Naive B cell (primary cell): Measurements from ENCODE around the gene MRC1. TPM values are rescaled to one million over a fixed set of nuclear protein-coding genes. Genes with fewer than 3 reads are reported as not detected.
A peak's percentile ranks its signal among the peaks of the same experiment; 100 is the strongest.

Experiments used
- ATAC-seq, 2 donors: fragments of 150-1000 bp; cut with Tn5 transposase; 2 replicates each; pipeline ENCODE4 v1.10.0; 2021; ENCODE audit warnings: low read depth in 2 of 2, mild to moderate bottlenecking in 2 of 2, moderate library complexity in 2 of 2
- DNase-seq: peaks from one replicate; pipeline ENCODE4 v3.0.0; 2022
- H3K27ac Mint-ChIP-seq, 6 donors: one replicate each; pipeline ENCODE4 v1.8.0; 2020 to 2022; ENCODE audit warnings: mild to moderate bottlenecking in 6 of 6, mixed read lengths in 6 of 6, moderate library complexity in 5 of 6, inconsistent platforms in 2 of 6
- H3K27me3 Mint-ChIP-seq, 3 donors: one replicate each; pipeline ENCODE4 v1.8.0; 2021 to 2022; ENCODE audit warnings: mixed read lengths in 3 of 3, mild to moderate bottlenecking in 1 of 3
- H3K36me3 Mint-ChIP-seq, 2 donors: one replicate each; pipeline ENCODE4 v1.8.0; 2020 to 2022; ENCODE audit warnings: mixed read lengths in 2 of 2, inconsistent platforms in 1 of 2, mild to moderate bottlenecking in 1 of 2
- H3K4me1 Mint-ChIP-seq, 3 donors: one replicate each; pipeline ENCODE4 v1.8.0; 2020 to 2022; ENCODE audit warnings: mixed read lengths in 3 of 3, inconsistent platforms in 1 of 3, mild to moderate bottlenecking in 1 of 3, moderate library complexity in 1 of 3
- H3K4me3 Mint-ChIP-seq, 8 donors: one replicate each; pipeline ENCODE4 v1.8.0; 2020 to 2022; ENCODE audit warnings: mild to moderate bottlenecking in 8 of 8, mixed read lengths in 8 of 8, moderate library complexity in 8 of 8, inconsistent platforms in 2 of 8
- H3K9me3 Mint-ChIP-seq, 7 donors: one replicate each; pipeline ENCODE4 v1.8.0; 2020 to 2022; ENCODE audit warnings: mixed read lengths in 7 of 7, mild to moderate bottlenecking in 5 of 7, inconsistent platforms in 2 of 7, moderate library complexity in 1 of 7
- polyA plus RNA-seq, 6 donors: library from polyadenylated mRNA; unstranded; fragments of 300-500 nt; fragmentation: Illumina TruSeq; gene quantifications; one replicate each; pipeline ENCODE4 v1.2.3, GENCODE V29; 2021; ENCODE audit warnings: low read depth in 6 of 6

Gene MRC1
- polyA plus RNA-seq, 6 donors from 2014 or later, result not detected

GRCh38 chr10:17836942-17837341, 27.8 kb downstream of the MRC1 start:
- H3K27ac Mint-ChIP-seq, result no peak overlapping the region
- H3K36me3 Mint-ChIP-seq, result no peaks in the 10 kb centered on the region

GRCh38 chr10:17838080-17838648, 29.0 kb downstream of the MRC1 start:
- ATAC-seq (peak; percentile 38 to 70), DNase-seq (peak; percentile 25)
- Mint-ChIP-seq H3K27ac (peak overlapping the region in 2 of 6 donors; percentile 1 to 18), H3K4me3 (peak overlapping the region in 7 of 8 donors; percentile 0 to 75 (median 56)), H3K4me1 (peaks cover 9 to 21% (median 20%) of the 10 kb centered on the region in 3 donors), H3K27me3 (peaks cover 6 to 26% (median 6%) of the 10 kb centered on the region in 3 donors), H3K36me3 (no peaks in the 10 kb centered on the region), H3K9me3 (no peaks in the 10 kb centered on the region)

More at GRCh38 chr10:17836942-17837341, 27.8 kb downstream of the MRC1 start:
- DNase-seq (no peak), ATAC-seq (no peak)
- no peak overlapping the region for H3K4me3 Mint-ChIP-seq
- no peaks in the 10 kb centered on the region for H3K9me3 Mint-ChIP-seq
- H3K27me3 Mint-ChIP-seq, result peaks cover 6 to 26% (median 6%) of the 10 kb centered on the region in 3 donors
- peaks cover 9 to 24% (median 21%) of the 10 kb centered on the region in 3 donors for H3K4me1 Mint-ChIP-seq

- ATAC-seq, result no peak
- peaks cover 9 to 21% (median 18%) of the 10 kb centered on the region in 3 donors for H3K4me1 Mint-ChIP-seq
- no peak for DNase-seq
These were observed 31.9 kb downstream of the MRC1 start for GRCh38 chr10:17841050-17841449.

GRCh38 chr10:17842641-17843040, 33.5 kb downstream of the MRC1 start:
- H3K4me1 Mint-ChIP-seq, result peaks cover 6 to 13% (median 11%) of the 10 kb centered on the region in 3 donors
- no peak overlapping the region for H3K4me3 Mint-ChIP-seq
- no peak overlapping the region for H3K27ac Mint-ChIP-seq
- ATAC-seq, result no peak
- no peaks in the 10 kb centered on the region for H3K9me3 Mint-ChIP-seq
- H3K27me3 Mint-ChIP-seq, result peaks cover 0 to 8% (median 0%) of the 10 kb centered on the region in 3 donors
- H3K36me3 Mint-ChIP-seq, result no peaks in the 10 kb centered on the region
- DNase-seq, result no peak

More at GRCh38 chr10:17841050-17841449, 31.9 kb downstream of the MRC1 start:
- Mint-ChIP-seq H3K27me3 (peaks cover 2 to 12% (median 5%) of the 10 kb centered on the region in 3 donors), H3K36me3 (no peaks in the 10 kb centered on the region), H3K9me3 (no peaks in the 10 kb centered on the region), H3K4me3 (no peak overlapping the region), H3K27ac (no peak overlapping the region)

GRCh38 chr10:17847585-17848296, 38.6 kb downstream of the MRC1 start:
- ATAC-seq (no peak), DNase-seq (no peak)
- Mint-ChIP-seq H3K27ac (no peak overlapping the region), H3K4me1 (peaks cover 0 to 6% (median 4%) of the 10 kb centered on the region in 3 donors), H3K36me3 (no peaks in the 10 kb centered on the region), H3K27me3 (no peaks in the 10 kb centered on the region), H3K4me3 (no peak overlapping the region), H3K9me3 (no peaks in the 10 kb centered on the region)

- Mint-ChIP-seq H3K27ac (no peak overlapping the region), H3K9me3 (no peaks in the 10 kb centered on the region), H3K4me3 (no peak overlapping the region), H3K27me3 (no peaks in the 10 kb centered on the region), H3K4me1 (peaks cover 0 to 6% (median 4%) of the 10 kb centered on the region in 3 donors), H3K36me3 (no peaks in the 10 kb centered on the region)
- DNase-seq, result no peak
- no peak for ATAC-seq
These were observed 39.5 kb downstream of the MRC1 start for GRCh38 chr10:17848646-17849045.

- H3K9me3 Mint-ChIP-seq, result peaks cover 0 to 2% (median 0%) of the 10 kb centered on the region in 7 donors
- ATAC-seq (no peak), DNase-seq (no peak)
- H3K27me3 Mint-ChIP-seq, result no peaks in the 10 kb centered on the region
- peaks cover 0 to 6% (median 4%) of the 10 kb centered on the region in 3 donors for H3K4me1 Mint-ChIP-seq
- no peak overlapping the region for H3K4me3 Mint-ChIP-seq
- no peak overlapping the region for H3K27ac Mint-ChIP-seq
- H3K36me3 Mint-ChIP-seq, result no peaks in the 10 kb centered on the region
These were observed 41.4 kb downstream of the MRC1 start for GRCh38 chr10:17850501-17850900.

GRCh38 chr10:17851611-17852010, 42.5 kb downstream of the MRC1 start:
- peaks cover 0 to 7% (median 6%) of the 10 kb centered on the region in 3 donors for H3K4me1 Mint-ChIP-seq
- DNase-seq, result no peak
- no peak for ATAC-seq
- peaks cover 0 to 2% (median 0%) of the 10 kb centered on the region in 7 donors for H3K9me3 Mint-ChIP-seq
- H3K27ac Mint-ChIP-seq, result peak overlapping the region in 1 of 6 donors; percentile 24
- no peak overlapping the region for H3K4me3 Mint-ChIP-seq
- H3K36me3 Mint-ChIP-seq, result no peaks in the 10 kb centered on the region
- H3K27me3 Mint-ChIP-seq, result no peaks in the 10 kb centered on the region

GRCh38 chr10:17854044-17854652, 45.0 kb downstream of the MRC1 start:
- peaks cover 0 to 18% (median 6%) of the 10 kb centered on the region in 3 donors for H3K4me1 Mint-ChIP-seq
- peaks cover 0 to 2% (median 0%) of the 10 kb centered on the region in 7 donors for H3K9me3 Mint-ChIP-seq
- no peak for ATAC-seq

GRCh38 chr10:17857040-17857439, 47.9 kb downstream of the MRC1 start:
- no peaks in the 10 kb centered on the region for H3K36me3 Mint-ChIP-seq
- H3K4me1 Mint-ChIP-seq, result peaks cover 0 to 28% (median 5%) of the 10 kb centered on the region in 3 donors
- H3K27ac Mint-ChIP-seq, result no peak overlapping the region
- no peak overlapping the region for H3K4me3 Mint-ChIP-seq
- peaks cover 0 to 2% (median 0%) of the 10 kb centered on the region in 7 donors for H3K9me3 Mint-ChIP-seq
- no peak for ATAC-seq
- DNase-seq, result no peak
- no peaks in the 10 kb centered on the region for H3K27me3 Mint-ChIP-seq

More at GRCh38 chr10:17854044-17854652, 45.0 kb downstream of the MRC1 start:
- H3K4me3 Mint-ChIP-seq, result peak overlapping the region in 1 of 8 donors; percentile 39
- DNase-seq, result no peak
- no peaks in the 10 kb centered on the region for H3K36me3 Mint-ChIP-seq
- no peaks in the 10 kb centered on the region for H3K27me3 Mint-ChIP-seq
- peak overlapping the region in 1 of 6 donors; percentile 24 for H3K27ac Mint-ChIP-seq

GRCh38 chr10:17859492-17860156, 50.5 kb downstream of the MRC1 start:
- Mint-ChIP-seq H3K27ac (peak overlapping the region in 1 of 6 donors; percentile 51), H3K27me3 (no peaks in the 10 kb centered on the region), H3K36me3 (no peaks in the 10 kb centered on the region), H3K4me1 (peaks cover 0 to 28% (median 5%) of the 10 kb centered on the region in 3 donors), H3K4me3 (no peak overlapping the region), H3K9me3 (peaks cover 0 to 2% (median 0%) of the 10 kb centered on the region in 7 donors)
- ATAC-seq (peak in 1 of 2 donors; percentile 27), DNase-seq (no peak)

GRCh38 chr10:17861760-17862159, 52.6 kb downstream of the MRC1 start:
- Mint-ChIP-seq H3K4me1 (peaks cover 0 to 23% (median 5%) of the 10 kb centered on the region in 3 donors), H3K27ac (no peak overlapping the region), H3K4me3 (no peak overlapping the region), H3K27me3 (no peaks in the 10 kb centered on the region), H3K9me3 (no peaks in the 10 kb centered on the region), H3K36me3 (no peaks in the 10 kb centered on the region)
- no peak for ATAC-seq
- no peak for DNase-seq

- no peak overlapping the region for H3K4me3 Mint-ChIP-seq
- no peak for ATAC-seq
These were observed 56.2 kb downstream of the MRC1 start for GRCh38 chr10:17865351-17865750.

More at GRCh38 chr10:17865351-17865750, 56.2 kb downstream of the MRC1 start:
- Mint-ChIP-seq H3K27ac (no peak overlapping the region), H3K36me3 (no peaks in the 10 kb centered on the region), H3K4me1 (no peaks in the 10 kb centered on the region), H3K9me3 (peaks cover 0 to 5% (median 0%) of the 10 kb centered on the region in 7 donors), H3K27me3 (peaks cover 0 to 8% (median 0%) of the 10 kb centered on the region in 3 donors)
- no peak for DNase-seq
